GM19035 (cell line): ENCODE measurements around the gene GRM3.

Source experiments
- ATAC-seq: cut with Tn5 transposase; IDR thresholded peaks from one replicate; pipeline ENCODE4 v1.9.1; 2021; ENCODE audit not compliant: unreplicated experiment

Gene GRM3

GRCh38 chr7:86784765-86785164, 141.1 kb downstream of the GRM3 start:
- ATAC-seq: no peak

DNA sequence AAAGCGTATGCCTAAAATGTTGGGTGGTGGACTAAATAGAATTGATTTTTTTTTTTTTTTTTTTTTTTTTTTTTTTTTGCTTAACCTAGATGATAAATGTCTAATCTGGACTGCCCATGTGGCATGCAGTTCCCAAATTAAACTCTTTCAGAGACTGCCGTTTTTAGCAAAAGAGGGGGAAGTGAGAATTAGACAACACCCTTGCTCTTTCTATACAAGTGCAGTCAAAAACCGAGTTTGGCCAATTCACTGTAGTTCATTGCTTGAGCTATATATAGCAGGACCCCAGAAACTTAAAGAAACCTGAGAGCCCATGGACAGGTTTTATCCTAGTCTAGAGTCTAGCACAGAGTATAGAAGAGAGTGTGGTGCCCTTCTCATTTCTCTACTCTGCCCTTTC, 141.9 kb downstream of the GRM3 start:
- ATAC-seq: peak; percentile 72

- no peak for ATAC-seq
Observed at GRCh38 chr7:86786376-86786775, 142.7 kb downstream of the GRM3 start.

DNA sequence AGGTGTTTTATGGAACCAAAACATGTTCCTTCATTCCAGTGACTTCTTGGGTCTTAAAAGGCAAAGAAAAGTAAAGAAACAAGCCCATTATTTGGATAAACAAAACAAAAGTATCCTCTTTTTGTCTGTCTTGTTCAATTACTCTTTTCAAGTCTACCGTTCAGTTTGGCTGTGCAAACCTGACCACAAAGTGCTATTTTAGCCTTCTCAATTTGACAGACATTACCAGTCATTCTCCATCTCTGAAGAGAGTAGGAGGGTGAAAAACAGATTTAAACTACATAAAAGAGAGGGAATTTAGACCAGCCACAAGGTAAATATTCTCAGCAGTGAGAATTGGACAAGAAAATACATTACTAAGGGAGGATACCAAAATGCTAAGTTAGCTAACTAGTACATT, 145.2 kb downstream of the GRM3 start:
- peak; percentile 48 for ATAC-seq

DNA sequence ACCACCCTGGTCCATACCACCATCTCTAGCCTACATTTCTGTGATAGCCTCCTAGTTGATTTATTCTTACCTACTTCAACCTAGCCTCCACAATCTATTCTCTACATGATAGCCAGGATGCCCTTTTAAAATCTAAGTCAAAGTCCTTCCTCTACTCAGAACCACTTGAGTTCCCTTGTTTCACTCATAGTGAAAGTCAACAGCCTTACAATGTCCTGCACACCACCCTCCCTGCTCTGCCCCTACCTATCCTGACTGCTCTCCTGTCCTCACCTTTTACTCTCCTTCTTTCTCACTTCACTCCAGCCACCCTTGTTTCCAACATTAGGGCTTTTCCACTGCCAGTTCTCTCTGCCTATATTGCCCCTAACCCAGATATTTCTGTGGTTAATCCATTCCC, 146.7 kb downstream of the GRM3 start:
- ATAC-seq: no peak

DNA sequence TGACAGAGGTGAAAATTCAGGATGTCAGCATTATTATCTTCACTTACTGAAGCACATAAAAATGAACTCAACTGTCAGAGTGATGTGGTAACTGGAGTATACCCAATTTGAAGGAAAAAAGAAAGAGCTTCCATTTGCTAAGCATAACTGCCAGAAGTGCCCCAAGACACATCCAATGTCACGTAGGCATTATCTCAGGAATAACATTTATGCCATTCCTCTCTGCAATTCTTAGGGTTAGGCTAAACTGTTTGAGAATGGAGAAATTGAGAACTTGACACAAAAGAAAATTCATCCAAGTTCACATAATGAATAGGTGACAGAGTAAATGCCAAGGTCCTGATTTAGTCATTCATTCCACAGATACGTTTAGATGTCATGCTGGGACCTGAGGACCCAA, 148.6 kb downstream of the GRM3 start:
- no peak for ATAC-seq

DNA sequence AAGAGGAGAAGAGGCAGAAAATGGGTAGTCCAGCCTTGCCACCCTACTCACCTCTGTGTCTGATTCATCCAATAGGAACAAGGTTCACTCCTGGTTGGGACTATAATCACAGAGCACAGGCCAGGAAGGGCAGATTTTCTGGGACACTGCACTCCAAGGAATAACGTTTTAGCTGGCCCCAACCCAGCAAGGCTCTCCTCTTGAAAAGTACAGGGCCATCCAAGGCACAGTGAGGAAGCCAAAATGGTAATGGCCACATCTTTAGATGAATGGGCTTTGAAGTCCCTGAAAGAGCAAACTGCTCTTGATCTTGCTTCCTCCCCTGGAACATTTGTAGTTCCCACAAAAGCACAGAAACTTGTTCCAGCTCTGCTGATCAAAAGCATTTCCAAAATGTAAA, 149.4 kb downstream of the GRM3 start:
- no peak for ATAC-seq

DNA sequence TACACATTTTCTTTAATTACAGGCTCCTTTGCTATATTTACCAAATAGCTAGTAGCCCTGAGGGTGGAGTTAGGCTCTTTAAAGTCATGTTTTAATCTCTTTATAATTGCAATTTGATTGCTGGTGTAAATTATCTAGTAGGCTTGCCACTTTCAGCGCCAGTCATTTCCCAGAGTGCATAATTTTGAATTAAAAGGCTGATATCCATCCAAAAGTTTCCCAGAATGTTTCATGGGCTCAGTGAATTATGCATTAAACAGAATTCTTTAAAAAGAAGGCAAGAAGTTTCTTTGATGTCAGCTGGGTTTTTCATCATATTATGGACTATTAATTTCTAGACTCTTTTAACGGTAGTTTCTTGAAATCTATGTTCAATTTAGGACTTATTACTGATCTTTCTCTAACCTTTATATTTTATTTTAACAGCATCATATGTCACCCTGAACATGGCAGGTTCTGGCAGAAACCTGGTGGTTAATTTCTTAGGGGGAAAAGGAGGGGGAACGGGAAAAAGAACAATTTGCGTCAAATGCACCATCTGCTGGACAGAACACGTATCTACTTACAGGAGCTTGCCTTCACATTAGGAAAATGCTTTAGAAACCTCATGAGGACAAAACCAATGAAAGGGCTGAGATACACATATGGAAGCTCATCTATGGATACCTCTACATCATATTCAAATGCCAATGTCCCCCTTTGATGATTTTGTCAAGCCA, 171.1 kb downstream of the GRM3 start:
- ATAC-seq: peak; percentile 53

GRCh38 chr7:86815556-86815955, 171.8 kb downstream of the GRM3 start:
- ATAC-seq: no peak

DNA sequence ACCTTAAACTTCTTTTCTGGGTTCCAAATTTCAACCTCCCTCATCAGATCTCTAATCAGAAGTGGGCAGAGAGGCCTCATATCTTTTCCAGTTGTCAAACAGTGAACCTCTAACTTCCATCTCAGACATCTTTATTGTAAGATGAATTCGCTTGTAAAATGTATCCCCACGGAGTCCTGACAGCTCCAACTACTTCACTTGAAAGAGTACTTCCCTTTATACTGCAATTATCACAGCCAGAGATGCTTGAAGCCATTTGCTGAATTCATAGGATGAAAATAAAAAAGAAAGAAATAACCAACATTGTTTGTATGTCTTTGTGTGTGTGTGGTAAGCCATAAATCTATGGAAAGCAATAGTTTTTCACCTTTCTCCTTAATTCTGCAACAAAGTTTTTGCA, 175.2 kb downstream of the GRM3 start:
- ATAC-seq: no peak

DNA sequence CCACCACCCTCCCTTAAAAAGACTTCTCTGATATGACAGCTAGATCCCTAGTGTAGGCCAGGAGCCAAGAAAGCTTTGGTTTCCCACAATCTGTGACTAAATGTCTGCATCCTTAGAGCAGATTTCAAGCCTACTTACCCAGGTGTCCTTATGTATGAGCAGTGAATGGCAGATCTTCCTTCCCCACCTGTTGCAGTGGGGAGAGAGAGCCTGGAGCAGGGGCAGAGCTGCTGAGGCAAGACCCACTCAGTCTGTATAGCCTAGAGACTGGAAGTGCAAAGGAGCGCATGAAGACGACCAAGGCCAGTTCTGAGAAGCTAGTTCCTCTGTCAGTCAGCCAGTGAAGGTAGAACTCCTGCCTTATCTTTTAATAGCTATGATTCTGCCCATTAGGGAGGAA, 180.1 kb downstream of the GRM3 start:
- no peak for ATAC-seq

GRCh38 chr7:86825264-86825663, 181.6 kb downstream of the GRM3 start:
- no peak for ATAC-seq

DNA sequence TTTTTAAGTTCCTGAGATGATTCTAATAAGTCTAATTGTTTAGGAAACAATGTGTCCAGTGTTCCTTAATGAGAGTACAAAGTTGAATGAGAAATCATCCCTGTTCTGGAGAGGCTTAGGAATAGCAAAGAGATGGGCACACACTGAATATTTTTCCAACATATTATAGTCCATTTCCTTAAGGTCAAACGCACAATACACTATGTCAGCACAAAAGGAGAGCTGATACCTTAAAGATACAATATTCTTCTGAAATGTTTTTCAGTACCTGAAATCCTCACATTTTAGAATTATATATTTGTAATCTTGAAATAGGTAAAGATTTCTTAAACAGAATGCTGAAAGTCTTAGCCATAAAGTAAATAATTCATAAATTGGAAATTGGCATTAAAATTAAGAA, 183.2 kb downstream of the GRM3 start:
- ATAC-seq: no peak

DNA sequence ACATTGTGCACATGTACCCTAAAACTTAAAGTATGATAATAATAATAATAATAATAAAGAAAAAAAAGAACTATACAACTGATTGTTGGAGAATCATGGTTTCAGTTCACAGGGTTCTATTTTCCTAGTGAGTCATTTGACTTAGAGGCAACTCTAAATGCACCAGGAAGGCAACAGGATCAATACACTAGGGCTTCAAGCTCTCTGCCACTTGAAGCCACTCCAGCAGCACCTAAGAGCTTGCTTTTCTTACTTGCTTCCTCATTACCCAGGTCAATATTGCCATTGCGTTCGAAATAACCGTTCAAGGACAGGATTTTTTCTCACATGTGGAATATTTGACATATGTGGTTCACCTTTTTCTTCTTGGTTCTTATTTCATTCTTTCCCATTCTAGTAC, 189.7 kb downstream of the GRM3 start:
- no peak for ATAC-seq

- ATAC-seq: no peak
Observed at GRCh38 chr7:86837235-86837634, 193.5 kb downstream of the GRM3 start.

DNA sequence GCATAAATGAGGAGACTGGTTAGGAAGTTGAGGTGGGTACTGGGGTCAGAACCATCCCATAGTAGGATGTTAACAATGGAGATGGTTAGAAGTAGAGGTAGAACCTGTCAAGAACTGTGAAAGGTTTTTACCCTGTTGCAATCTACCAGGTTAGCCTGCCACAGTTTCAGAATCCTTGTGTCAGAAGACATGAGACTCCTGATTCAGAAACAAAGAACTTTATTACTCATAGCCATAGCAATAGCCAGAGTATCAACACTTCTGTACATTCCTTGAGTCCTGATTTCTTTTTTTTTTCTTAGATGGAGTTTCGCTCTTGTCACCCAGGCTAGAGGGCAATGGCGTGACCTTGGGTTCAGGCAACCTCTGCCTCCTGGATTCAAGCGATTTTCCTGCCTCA, 200.9 kb downstream of the GRM3 start:
- ATAC-seq: peak; percentile 56

DNA sequence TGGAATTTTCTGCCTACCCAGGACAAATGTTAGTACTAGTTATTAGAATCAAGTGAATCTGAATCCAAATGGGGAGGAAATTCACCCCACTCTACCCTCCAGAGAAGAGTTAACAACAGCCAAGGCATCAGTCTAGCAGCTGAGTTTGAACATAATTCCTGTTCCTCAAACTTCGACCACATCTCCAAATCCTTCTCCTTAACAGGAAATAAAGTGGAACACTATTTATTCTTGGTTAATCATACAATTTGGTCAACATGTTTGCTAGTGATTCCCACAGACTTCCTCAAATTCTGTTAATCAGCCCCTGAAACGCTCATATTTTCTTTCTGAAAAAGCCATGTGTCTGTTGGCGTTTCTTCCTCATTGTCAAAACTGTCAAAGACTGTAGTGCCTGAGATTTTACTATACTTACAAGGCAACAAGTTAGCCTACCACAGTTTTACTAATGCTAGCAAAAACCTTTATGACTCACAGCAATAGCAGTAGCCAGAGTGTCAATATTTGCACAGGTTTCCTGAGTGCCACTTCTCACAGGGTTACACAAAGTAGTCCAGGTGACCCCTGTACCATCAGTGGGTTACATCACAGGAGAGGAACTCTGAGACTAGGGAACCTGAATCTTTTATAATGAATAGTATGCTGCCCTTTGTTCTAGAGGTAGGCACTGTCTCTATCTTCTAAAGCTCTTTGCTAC, 202.9 kb downstream of the GRM3 start:
- no peak for ATAC-seq

DNA sequence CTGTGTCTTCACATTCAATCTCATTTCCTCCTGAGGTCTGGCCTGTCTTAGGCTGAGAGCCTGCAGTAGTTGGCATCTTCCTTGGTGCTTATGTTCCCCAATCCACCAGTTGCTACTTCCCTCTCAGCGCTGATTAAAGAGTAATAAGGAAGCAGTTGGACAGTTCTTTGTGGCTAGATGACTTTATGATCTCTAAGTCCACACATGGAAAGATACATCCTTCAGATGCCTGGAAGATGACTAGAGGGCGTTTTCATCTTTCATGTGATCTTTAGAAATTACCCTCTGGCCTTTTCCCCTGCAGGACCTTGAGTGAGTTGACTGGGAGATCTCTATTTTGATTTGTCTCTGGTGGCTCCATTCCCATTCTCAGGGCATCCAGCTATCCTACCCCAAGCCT, 204.5 kb downstream of the GRM3 start:
- ATAC-seq: no peak

GRCh38 chr7:86851566-86851965, 207.9 kb downstream of the GRM3 start:
- ATAC-seq: no peak

DNA sequence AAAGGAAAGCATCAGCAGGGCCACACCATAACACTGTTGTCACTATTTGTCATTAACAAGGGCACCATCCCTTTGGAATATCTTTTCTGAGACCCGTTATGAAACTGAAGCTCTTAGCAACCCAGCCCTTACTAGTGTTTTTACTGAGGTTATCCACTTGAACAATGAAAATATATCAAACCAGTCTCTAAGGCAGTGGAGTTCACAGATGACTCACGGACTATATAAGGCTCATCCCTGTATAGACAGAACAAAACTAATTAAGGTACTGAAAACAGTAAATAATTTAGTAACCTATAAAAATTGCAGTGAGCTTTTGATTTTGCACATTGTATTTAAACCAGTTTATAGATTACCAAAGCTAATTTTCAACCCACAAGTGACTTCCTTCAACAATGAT, 219.7 kb downstream of the GRM3 start:
- no peak for ATAC-seq

GRCh38 chr7:86867163-86867762, 223.6 kb downstream of the GRM3 start:
- ATAC-seq: no peak

DNA sequence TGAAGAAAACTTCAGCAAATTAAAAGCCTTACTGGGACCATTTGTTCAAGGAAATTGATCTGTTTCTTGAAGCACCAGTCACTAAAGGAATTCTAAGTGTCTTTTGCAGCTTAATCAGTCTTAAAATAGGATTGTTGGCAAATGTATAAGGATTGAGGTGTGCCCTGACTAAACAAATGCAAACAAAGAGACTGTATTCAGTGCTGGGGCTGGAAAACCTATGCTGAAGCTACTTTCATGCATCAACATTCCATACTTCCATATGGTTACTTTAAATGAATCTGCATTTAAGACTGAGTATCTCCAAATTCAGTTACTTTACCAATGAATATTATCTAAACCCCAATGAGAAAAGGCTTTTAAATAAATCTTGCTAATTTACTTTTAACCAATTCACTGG, 232.4 kb downstream of the GRM3 start:
- no peak for ATAC-seq
